ENCODE results near the gene CYP11A1.

CYP11A1 gene

GRCh38 chr15:74409225-74409624 is 41.8 kb upstream of the CYP11A1 start:
- H3K4me1 ChIP-seq (ENCODE audit: control insufficient read depth, insufficient read depth, low read length, unreplicated experiment): peaks cover 32% of the 10 kb centered on the region
- H3K36me3 ChIP-seq (ENCODE audit: insufficient read depth, low read length): peaks cover under 1% of the 10 kb centered on the region; the same call in 1 of the 2 replicates
- H3K4me3 ChIP-seq (ENCODE audit: low read depth, low read length): no peak overlapping the region
- no peaks in the 10 kb centered on the region for H3K27me3 ChIP-seq (ENCODE audit: insufficient read depth, low read length)
- H3K79me2 ChIP-seq (ENCODE audit: control insufficient read depth, insufficient read depth, low read length, unreplicated experiment): no peaks in the 10 kb centered on the region
- no peak overlapping the region for H3K27ac ChIP-seq (ENCODE audit: low read depth, low read length)
- H2AFZ ChIP-seq (ENCODE audit: low read length, unreplicated experiment): no peak overlapping the region

GRCh38 chr15:74408815-74409214 is 41.4 kb upstream of the CYP11A1 start:
- no peak overlapping the region for H2AFZ ChIP-seq (ENCODE audit: low read length, unreplicated experiment)
- peaks cover 33% of the 10 kb centered on the region for H3K4me1 ChIP-seq (ENCODE audit: control insufficient read depth, insufficient read depth, low read length, unreplicated experiment)
- H3K27ac ChIP-seq (ENCODE audit: low read depth, low read length): no peak overlapping the region
- no peak overlapping the region for H3K4me3 ChIP-seq (ENCODE audit: low read depth, low read length)
- no peaks in the 10 kb centered on the region for H3K79me2 ChIP-seq (ENCODE audit: control insufficient read depth, insufficient read depth, low read length, unreplicated experiment)
- H3K36me3 ChIP-seq (ENCODE audit: insufficient read depth, low read length): no peaks in the 10 kb centered on the region
- no peaks in the 10 kb centered on the region for H3K27me3 ChIP-seq (ENCODE audit: insufficient read depth, low read length)

- H3K27ac ChIP-seq (ENCODE audit: low read depth, low read length): peak overlapping the region; percentile 85
- peaks cover 35% of the 10 kb centered on the region for H3K4me1 ChIP-seq (ENCODE audit: control insufficient read depth, insufficient read depth, low read length, unreplicated experiment)
- no peaks in the 10 kb centered on the region for H3K27me3 ChIP-seq (ENCODE audit: insufficient read depth, low read length)
- no peaks in the 10 kb centered on the region for H3K79me2 ChIP-seq (ENCODE audit: control insufficient read depth, insufficient read depth, low read length, unreplicated experiment)
- no peak overlapping the region for H2AFZ ChIP-seq (ENCODE audit: low read length, unreplicated experiment)
- no peaks in the 10 kb centered on the region for H3K36me3 ChIP-seq (ENCODE audit: insufficient read depth, low read length)
- H3K4me3 ChIP-seq (ENCODE audit: low read depth, low read length): no peak overlapping the region
Measured at GRCh38 chr15:74408385-74408784, 40.9 kb upstream of the CYP11A1 start.

GRCh38 chr15:74406992-74407705 is 39.7 kb upstream of the CYP11A1 start:
- Histone ChIP-seq H3K4me1 (ENCODE audit: control insufficient read depth, insufficient read depth, low read length, unreplicated experiment) (peaks cover 35% of the 10 kb centered on the region), H2AFZ (ENCODE audit: low read length, unreplicated experiment) (peak overlapping the region; percentile 57), H3K36me3 (ENCODE audit: insufficient read depth, low read length) (no peaks in the 10 kb centered on the region), H3K27me3 (ENCODE audit: insufficient read depth, low read length) (no peaks in the 10 kb centered on the region), H3K27ac (ENCODE audit: low read depth, low read length) (peak overlapping the region; percentile 85), H3K79me2 (ENCODE audit: control insufficient read depth, insufficient read depth, low read length, unreplicated experiment) (no peaks in the 10 kb centered on the region), H3K4me3 (ENCODE audit: low read depth, low read length) (peak overlapping the region; percentile 42)

GRCh38 chr15:74406517-74406916 is 39.1 kb upstream of the CYP11A1 start:
- H3K27me3 ChIP-seq (ENCODE audit: insufficient read depth, low read length): no peaks in the 10 kb centered on the region
- H3K4me3 ChIP-seq (ENCODE audit: low read depth, low read length): 0 out of 2 replicates have a peak overlapping the region, but pooled peaks have one; percentile 42
- H3K27ac ChIP-seq (ENCODE audit: low read depth, low read length): peak overlapping the region; percentile 85
- H3K79me2 ChIP-seq (ENCODE audit: control insufficient read depth, insufficient read depth, low read length, unreplicated experiment): no peaks in the 10 kb centered on the region
- H3K4me1 ChIP-seq (ENCODE audit: control insufficient read depth, insufficient read depth, low read length, unreplicated experiment): peaks cover 35% of the 10 kb centered on the region
- H2AFZ ChIP-seq (ENCODE audit: low read length, unreplicated experiment): peak overlapping the region; percentile 57
- H3K36me3 ChIP-seq (ENCODE audit: insufficient read depth, low read length): no peaks in the 10 kb centered on the region

- Histone ChIP-seq H3K4me1 (ENCODE audit: control insufficient read depth, insufficient read depth, low read length, unreplicated experiment) (peaks cover 40% of the 10 kb centered on the region), H3K27me3 (ENCODE audit: insufficient read depth, low read length) (no peaks in the 10 kb centered on the region), H3K36me3 (ENCODE audit: insufficient read depth, low read length) (no peaks in the 10 kb centered on the region), H3K4me3 (ENCODE audit: low read depth, low read length) (no peak overlapping the region), H3K27ac (ENCODE audit: low read depth, low read length) (peak overlapping the region; percentile 85; the same call in 1 of the 2 replicates), H3K79me2 (ENCODE audit: control insufficient read depth, insufficient read depth, low read length, unreplicated experiment) (no peaks in the 10 kb centered on the region), H2AFZ (ENCODE audit: low read length, unreplicated experiment) (no peak overlapping the region)
Measured at GRCh38 chr15:74405823-74406222, 38.4 kb upstream of the CYP11A1 start.

- H3K4me1 ChIP-seq (ENCODE audit: control insufficient read depth, insufficient read depth, low read length, unreplicated experiment): peaks cover 55% of the 10 kb centered on the region
- H3K4me3 ChIP-seq (ENCODE audit: low read depth, low read length): no peak overlapping the region
Measured at GRCh38 chr15:74403991-74404563, 36.6 kb upstream of the CYP11A1 start.

GRCh38 chr15:74403588-74403919 is 36.1 kb upstream of the CYP11A1 start:
- Histone ChIP-seq H3K79me2 (ENCODE audit: control insufficient read depth, insufficient read depth, low read length, unreplicated experiment) (no peaks in the 10 kb centered on the region), H3K4me1 (ENCODE audit: control insufficient read depth, insufficient read depth, low read length, unreplicated experiment) (peaks cover 56% of the 10 kb centered on the region), H3K27ac (ENCODE audit: low read depth, low read length) (no peak overlapping the region), H2AFZ (ENCODE audit: low read length, unreplicated experiment) (no peak overlapping the region), H3K27me3 (ENCODE audit: insufficient read depth, low read length) (no peaks in the 10 kb centered on the region), H3K4me3 (ENCODE audit: low read depth, low read length) (no peak overlapping the region), H3K36me3 (ENCODE audit: insufficient read depth, low read length) (no peaks in the 10 kb centered on the region)

More at GRCh38 chr15:74403991-74404563, 36.6 kb upstream of the CYP11A1 start:
- Histone ChIP-seq H3K36me3 (ENCODE audit: insufficient read depth, low read length) (no peaks in the 10 kb centered on the region), H3K27ac (ENCODE audit: low read depth, low read length) (no peak overlapping the region), H2AFZ (ENCODE audit: low read length, unreplicated experiment) (no peak overlapping the region), H3K27me3 (ENCODE audit: insufficient read depth, low read length) (no peaks in the 10 kb centered on the region), H3K79me2 (ENCODE audit: control insufficient read depth, insufficient read depth, low read length, unreplicated experiment) (no peaks in the 10 kb centered on the region)

GRCh38 chr15:74402873-74403587 is 35.6 kb upstream of the CYP11A1 start:
- Histone ChIP-seq H3K27me3 (ENCODE audit: insufficient read depth, low read length) (no peaks in the 10 kb centered on the region), H3K36me3 (ENCODE audit: insufficient read depth, low read length) (no peaks in the 10 kb centered on the region), H3K27ac (ENCODE audit: low read depth, low read length) (no peak overlapping the region), H3K79me2 (ENCODE audit: control insufficient read depth, insufficient read depth, low read length, unreplicated experiment) (no peaks in the 10 kb centered on the region), H3K4me3 (ENCODE audit: low read depth, low read length) (no peak overlapping the region), H3K4me1 (ENCODE audit: control insufficient read depth, insufficient read depth, low read length, unreplicated experiment) (peaks cover 56% of the 10 kb centered on the region), H2AFZ (ENCODE audit: low read length, unreplicated experiment) (no peak overlapping the region)

- peaks cover 57% of the 10 kb centered on the region for H3K4me1 ChIP-seq (ENCODE audit: control insufficient read depth, insufficient read depth, low read length, unreplicated experiment)
- H3K27me3 ChIP-seq (ENCODE audit: insufficient read depth, low read length): no peaks in the 10 kb centered on the region
- H3K4me3 ChIP-seq (ENCODE audit: low read depth, low read length): no peak overlapping the region
- H2AFZ ChIP-seq (ENCODE audit: low read length, unreplicated experiment): no peak overlapping the region
- no peak overlapping the region for H3K27ac ChIP-seq (ENCODE audit: low read depth, low read length)
- H3K36me3 ChIP-seq (ENCODE audit: insufficient read depth, low read length): no peaks in the 10 kb centered on the region
- H3K79me2 ChIP-seq (ENCODE audit: control insufficient read depth, insufficient read depth, low read length, unreplicated experiment): no peaks in the 10 kb centered on the region
Measured at GRCh38 chr15:74402337-74402841, 34.9 kb upstream of the CYP11A1 start.

All from ACC112 (cell line).